Endothelial cell of umbilical vein (primary cell): ENCODE measurements around the gene SNAI3.

Experiments used
- CTCF ChIP-seq, 2 donors: IDR thresholded peaks; 1 replicate in 1 of 2; 2 replicates in 1 of 2; pipeline ENCODE4 v1.5.1; 2011; ENCODE audit warnings: low read length in 2 of 2, mild to moderate bottlenecking in 2 of 2, moderate library complexity in 2 of 2, control low read depth in 1 of 2, inconsistent platforms in 1 of 2, low read depth in 1 of 2; ENCODE audit not compliant: insufficient read depth in 1 of 2; ENCODE audit errors: extremely low read depth in 1 of 2
- JUN ChIP-seq: IDR thresholded peaks from 2 replicates; pipeline ENCODE4 v1.6.1; 2011; ENCODE audit warnings: borderline replicate concordance, low read depth; ENCODE audit not compliant: insufficient read length, insufficient read depth
- MAX ChIP-seq: IDR thresholded peaks from 2 replicates; pipeline ENCODE4 v1.6.1; 2011; ENCODE audit not compliant: insufficient read depth, insufficient read length
- POLR2AphosphoS5 ChIP-seq: IDR thresholded peaks from 2 replicates; pipeline ENCODE4 v1.6.1; 2012; ENCODE audit warnings: low read depth, mild to moderate bottlenecking, control low read depth, low read length, moderate library complexity; ENCODE audit not compliant: insufficient read depth

GRCh38 chr16:88736088-88736487 lies 49.8 kb upstream of the SNAI3 start:
- no peak for TF ChIP-seq POLR2AphosphoS5
- no peak for TF ChIP-seq CTCF (IDR thresholded peaks at IDR 0.05; ENCODE audit: extremely low read depth in 1 of 2, insufficient read depth in 1 of 2, low read depth in 1 of 2, low read length in 2 of 2)
- no peak for TF ChIP-seq MAX
- TF ChIP-seq JUN, result no peak
